Brain microvascular endothelial cell (primary cell): ENCODE results near the gene PTGER2.

Source experiments
- DNase-seq: peaks from one replicate; pipeline ENCODE4 v3.0.0-alpha.2; 2020
- H3K27ac ChIP-seq: fragments of 250-450 bp; sonication (Bioruptor Pico); 2 replicates; pipeline ENCODE4 v1.5.1; 2020; ENCODE audit warnings: mild to moderate bottlenecking, moderate library complexity
- H3K27me3 ChIP-seq: fragments of 250-450 bp; sonication (Bioruptor Pico); replicated peaks from 2 replicates; pipeline ENCODE4 v1.5.1; 2020; ENCODE audit warnings: mild to moderate bottlenecking
- H3K36me3 ChIP-seq: fragments of 250-450 bp; sonication (Bioruptor Pico); replicated peaks from 2 replicates; pipeline ENCODE4 v1.5.1; 2020; ENCODE audit warnings: mild to moderate bottlenecking
- H3K4me3 ChIP-seq: 2 replicates; pipeline ENCODE4 v1.5.1; 2011; ENCODE audit warnings: low read depth, mild to moderate bottlenecking, control low read depth, low read length, moderate library complexity
- in situ Hi-C: cut with HindIII; loops from 2 replicates; pipeline ENCODE4 v1.10.0; 2017; ENCODE audit warnings: low sequenced_read_pairs, low pct_ligation_motif_present
- TF ChIP-seq, protein P1 (sequence below): IDR thresholded peaks from 2 replicates; pipeline ENCODE4 v1.5.1; 2011; ENCODE audit warnings: low read depth, mild to moderate bottlenecking, moderate library complexity, low read length, control low read depth, inconsistent platforms; ENCODE audit errors: missing control alignments

The PTGER2 gene

DNA sequence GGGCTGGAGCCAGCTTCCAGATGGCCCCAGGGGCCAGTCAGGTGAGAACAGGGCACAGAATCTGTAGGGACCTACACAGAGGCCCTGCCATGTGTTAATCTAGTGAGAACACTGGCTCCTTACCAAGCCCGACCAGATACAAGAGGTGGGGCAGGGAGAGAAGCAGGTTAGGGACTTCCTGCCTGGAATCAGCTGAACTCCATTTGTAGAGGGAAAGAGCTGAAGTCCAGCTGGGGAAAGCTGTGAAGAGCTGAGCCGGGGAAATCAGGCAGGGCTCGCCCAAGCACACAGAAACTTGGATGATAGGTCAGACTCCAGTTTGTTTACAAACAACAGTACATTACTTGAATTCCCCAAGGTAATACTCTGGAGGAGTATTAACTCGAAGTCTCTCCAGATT, 46.7 kb downstream of the PTGER2 start:
- Histone ChIP-seq H3K4me3 (no peak overlapping the region), H3K27me3 (no peaks in the 10 kb centered on the region), H3K36me3 (no peaks in the 10 kb centered on the region), H3K27ac (no peak overlapping the region)
- DNase-seq, result no peak
- in situ Hi-C loops, result no loop called here
- TF ChIP-seq, protein P1, sequence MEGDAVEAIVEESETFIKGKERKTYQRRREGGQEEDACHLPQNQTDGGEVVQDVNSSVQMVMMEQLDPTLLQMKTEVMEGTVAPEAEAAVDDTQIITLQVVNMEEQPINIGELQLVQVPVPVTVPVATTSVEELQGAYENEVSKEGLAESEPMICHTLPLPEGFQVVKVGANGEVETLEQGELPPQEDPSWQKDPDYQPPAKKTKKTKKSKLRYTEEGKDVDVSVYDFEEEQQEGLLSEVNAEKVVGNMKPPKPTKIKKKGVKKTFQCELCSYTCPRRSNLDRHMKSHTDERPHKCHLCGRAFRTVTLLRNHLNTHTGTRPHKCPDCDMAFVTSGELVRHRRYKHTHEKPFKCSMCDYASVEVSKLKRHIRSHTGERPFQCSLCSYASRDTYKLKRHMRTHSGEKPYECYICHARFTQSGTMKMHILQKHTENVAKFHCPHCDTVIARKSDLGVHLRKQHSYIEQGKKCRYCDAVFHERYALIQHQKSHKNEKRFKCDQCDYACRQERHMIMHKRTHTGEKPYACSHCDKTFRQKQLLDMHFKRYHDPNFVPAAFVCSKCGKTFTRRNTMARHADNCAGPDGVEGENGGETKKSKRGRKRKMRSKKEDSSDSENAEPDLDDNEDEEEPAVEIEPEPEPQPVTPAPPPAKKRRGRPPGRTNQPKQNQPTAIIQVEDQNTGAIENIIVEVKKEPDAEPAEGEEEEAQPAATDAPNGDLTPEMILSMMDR, result no peak

DNA sequence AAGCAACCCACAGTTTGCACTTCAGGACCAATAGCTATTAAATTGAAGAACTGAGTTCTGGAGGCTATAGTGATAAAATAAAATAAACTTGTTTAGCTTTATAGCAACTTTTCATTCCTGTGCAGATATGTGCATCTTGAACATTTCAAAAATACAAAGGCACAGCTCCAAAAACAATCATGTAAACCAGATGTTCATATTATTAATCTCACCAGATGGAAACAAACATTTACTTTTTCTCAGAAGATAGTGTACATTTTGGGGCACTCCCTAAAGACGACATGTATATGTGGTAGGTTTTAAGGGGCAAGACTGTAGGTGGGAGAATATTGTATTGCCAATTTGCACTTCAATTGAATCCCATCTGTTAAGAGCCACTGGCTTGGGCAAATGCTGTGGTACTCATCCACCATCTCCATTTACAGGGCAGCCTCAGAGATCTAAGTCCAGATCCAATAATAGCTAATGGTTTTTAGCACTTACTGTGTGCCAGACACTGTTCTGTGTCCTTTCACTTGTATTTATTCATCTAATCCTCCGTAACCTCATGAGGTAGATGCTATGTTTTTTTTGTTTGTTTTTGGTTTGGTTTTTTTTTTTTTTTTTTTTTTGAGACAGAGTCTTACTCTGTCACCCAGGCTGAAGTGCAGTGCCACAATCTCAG, 49.1 kb downstream of the PTGER2 start:
- H3K4me3 ChIP-seq, result no peak overlapping the region
- no peaks in the 10 kb centered on the region for H3K27me3 ChIP-seq
- no peaks in the 10 kb centered on the region for H3K36me3 ChIP-seq
- DNase-seq, result no peak
- H3K27ac ChIP-seq, result no peak overlapping the region
- TF ChIP-seq, protein P1, result no peak
- in situ Hi-C loops, result no loop called here

DNA sequence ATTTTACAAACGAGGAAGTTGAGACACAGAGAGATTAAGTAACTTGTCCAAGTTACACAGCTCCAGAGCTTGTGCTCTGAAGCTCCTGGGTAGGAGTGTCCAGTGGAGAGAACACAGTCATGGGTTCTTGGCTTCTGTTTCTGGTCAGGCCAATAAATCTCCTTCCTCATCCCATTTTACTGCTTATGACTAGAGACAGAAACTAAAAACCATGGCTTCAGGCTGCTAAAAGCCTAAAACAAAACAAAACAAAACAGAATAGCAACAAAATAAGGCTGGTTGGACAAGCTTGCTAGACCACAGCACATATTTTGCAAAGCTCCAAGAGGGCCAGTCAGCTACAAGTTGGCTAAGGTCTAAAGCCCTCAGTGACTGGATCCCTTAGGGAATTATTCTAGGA, 49.8 kb downstream of the PTGER2 start:
- no peak overlapping the region for H3K4me3 ChIP-seq
- H3K27me3 ChIP-seq, result no peaks in the 10 kb centered on the region
- in situ Hi-C loops, result no loop called here
- DNase-seq, result no peak
- no peak overlapping the region for H3K27ac ChIP-seq
- TF ChIP-seq, protein P1, result no peak
- H3K36me3 ChIP-seq, result no peaks in the 10 kb centered on the region

DNA sequence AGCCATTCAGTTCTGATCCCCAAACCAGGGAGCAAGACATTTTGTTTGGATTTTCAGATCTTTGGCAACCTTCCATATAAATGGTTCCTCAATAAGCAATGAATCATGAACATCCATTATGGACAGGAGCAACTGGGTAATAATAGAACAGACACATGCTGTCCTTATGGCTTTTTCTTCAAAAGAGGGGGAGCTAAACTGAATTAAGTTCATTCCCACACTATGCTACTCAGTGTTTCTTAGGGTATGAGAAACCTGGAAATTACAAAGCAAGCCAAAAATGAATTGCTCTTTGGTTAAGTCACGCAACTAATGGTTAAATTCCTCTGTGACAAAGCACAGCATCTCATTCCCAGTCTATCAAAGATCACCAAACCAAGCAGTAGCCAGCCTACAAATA, 51.0 kb downstream of the PTGER2 start:
- no peak overlapping the region for H3K27ac ChIP-seq

DNA sequence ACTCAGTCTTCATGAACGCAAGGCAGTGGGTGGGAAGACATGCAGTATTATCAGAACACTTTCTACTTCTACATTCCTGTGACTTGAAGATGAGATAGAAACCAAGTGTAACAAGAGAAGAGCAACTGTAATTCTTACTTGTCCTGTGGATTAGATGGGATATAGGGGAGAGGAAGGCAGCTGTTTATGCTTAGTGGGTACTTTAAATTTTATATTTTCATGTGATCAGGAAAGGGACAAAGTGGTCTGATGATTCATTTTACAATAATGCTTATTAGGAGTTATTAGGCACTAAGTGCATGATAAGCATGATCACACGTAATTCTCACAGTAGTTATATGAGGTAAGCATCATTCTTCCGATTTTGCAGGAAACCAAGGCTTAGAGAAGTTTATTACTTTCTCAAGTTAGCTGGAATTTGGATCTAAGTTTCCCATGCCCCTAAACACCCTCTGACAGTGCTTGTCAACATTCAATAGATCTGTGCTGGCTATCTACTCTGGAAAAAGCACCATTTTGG, 52.7 kb downstream of the PTGER2 start:
- Histone ChIP-seq H3K27me3 (no peaks in the 10 kb centered on the region), H3K4me3 (no peak overlapping the region), H3K36me3 (no peaks in the 10 kb centered on the region), H3K27ac (no peak overlapping the region)
- in situ Hi-C loops, result no loop called here
- no peak for DNase-seq
- TF ChIP-seq, protein P1, result no peak

More for the DNA sequence above, 51.0 kb downstream of the PTGER2 start:
- TF ChIP-seq, protein P1, result no peak
- DNase-seq, result no peak
- no peak overlapping the region for H3K4me3 ChIP-seq
- in situ Hi-C loops, result no loop called here
- H3K36me3 ChIP-seq, result no peaks in the 10 kb centered on the region
- no peaks in the 10 kb centered on the region for H3K27me3 ChIP-seq

DNA sequence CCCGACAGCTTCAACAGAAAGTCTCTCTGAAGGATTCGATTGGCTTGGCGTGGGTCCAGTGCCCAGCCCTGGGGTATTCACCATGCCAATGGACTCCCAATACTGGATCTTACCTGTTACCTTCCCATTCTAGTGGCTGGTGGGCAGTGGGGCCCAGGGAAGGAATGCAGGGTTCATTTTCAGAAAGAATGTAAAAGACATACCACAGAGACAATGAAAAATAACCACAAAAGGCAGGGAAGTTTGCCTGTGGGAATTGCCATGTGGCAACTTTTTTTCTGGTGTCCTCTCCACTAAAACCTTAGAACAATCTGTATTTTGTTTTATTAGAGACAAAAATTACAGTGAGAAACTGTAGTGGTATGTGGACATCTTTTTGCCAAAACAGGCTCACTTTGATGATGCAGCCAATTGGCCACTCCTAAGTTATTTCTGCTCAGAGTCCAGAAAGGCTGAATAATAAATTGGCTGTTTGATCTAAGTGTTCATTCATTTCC, 55.2 kb downstream of the PTGER2 start:
- TF ChIP-seq, protein P1, result no peak
- in situ Hi-C loops, result no loop called here
- DNase-seq, result no peak
- no peak overlapping the region for H3K27ac ChIP-seq
- H3K4me3 ChIP-seq, result no peak overlapping the region
- no peaks in the 10 kb centered on the region for H3K36me3 ChIP-seq
- H3K27me3 ChIP-seq, result no peaks in the 10 kb centered on the region
